Measurements from ENCODE around the gene ADK. TPM values are rescaled to one million over a fixed set of nuclear protein-coding genes. Genes with fewer than 3 reads are reported as not detected.

The ADK gene
- total RNA-seq, 3 donors from 2014 or later = 13.8 to 24.0 (median 22.9) TPM

DNA sequence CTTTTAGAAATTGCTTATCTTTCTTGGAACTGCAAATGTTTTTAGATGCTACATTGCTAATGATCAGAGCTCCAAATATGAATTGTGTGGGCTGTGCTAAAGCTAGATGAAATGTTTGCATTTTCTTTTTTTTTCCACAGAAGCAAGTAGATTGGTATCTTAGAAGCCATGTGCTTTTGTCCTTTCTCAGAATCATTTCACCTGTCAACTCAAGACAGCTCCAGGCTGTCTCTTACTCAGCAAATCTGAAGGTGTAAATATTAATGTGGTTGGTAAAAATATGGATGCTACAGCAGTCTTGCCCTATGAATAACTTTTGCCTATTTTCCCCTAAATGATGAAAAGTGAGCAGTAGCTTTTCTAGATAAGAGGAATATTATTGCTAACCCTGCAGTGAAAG, 41.6 kb upstream of the ADK start:
- intact Hi-C loops (cut with DNase I, micrococcal nuclease) = no loop called here
- H3K4me3 ChIP-seq = no peak overlapping the region
- H3K9me3 ChIP-seq = no peaks in the 10 kb centered on the region
- H3K4me1 ChIP-seq (ENCODE audit: low read depth) = no peaks in the 10 kb centered on the region
- TF ChIP-seq, protein P1, sequence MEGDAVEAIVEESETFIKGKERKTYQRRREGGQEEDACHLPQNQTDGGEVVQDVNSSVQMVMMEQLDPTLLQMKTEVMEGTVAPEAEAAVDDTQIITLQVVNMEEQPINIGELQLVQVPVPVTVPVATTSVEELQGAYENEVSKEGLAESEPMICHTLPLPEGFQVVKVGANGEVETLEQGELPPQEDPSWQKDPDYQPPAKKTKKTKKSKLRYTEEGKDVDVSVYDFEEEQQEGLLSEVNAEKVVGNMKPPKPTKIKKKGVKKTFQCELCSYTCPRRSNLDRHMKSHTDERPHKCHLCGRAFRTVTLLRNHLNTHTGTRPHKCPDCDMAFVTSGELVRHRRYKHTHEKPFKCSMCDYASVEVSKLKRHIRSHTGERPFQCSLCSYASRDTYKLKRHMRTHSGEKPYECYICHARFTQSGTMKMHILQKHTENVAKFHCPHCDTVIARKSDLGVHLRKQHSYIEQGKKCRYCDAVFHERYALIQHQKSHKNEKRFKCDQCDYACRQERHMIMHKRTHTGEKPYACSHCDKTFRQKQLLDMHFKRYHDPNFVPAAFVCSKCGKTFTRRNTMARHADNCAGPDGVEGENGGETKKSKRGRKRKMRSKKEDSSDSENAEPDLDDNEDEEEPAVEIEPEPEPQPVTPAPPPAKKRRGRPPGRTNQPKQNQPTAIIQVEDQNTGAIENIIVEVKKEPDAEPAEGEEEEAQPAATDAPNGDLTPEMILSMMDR (IDR thresholded peaks at IDR 0.05) = no peak
- peaks cover 12% of the 10 kb centered on the region for H3K36me3 ChIP-seq (ENCODE audit: low read depth)
- DNase-seq (no peak), ATAC-seq (no peak)

DNA sequence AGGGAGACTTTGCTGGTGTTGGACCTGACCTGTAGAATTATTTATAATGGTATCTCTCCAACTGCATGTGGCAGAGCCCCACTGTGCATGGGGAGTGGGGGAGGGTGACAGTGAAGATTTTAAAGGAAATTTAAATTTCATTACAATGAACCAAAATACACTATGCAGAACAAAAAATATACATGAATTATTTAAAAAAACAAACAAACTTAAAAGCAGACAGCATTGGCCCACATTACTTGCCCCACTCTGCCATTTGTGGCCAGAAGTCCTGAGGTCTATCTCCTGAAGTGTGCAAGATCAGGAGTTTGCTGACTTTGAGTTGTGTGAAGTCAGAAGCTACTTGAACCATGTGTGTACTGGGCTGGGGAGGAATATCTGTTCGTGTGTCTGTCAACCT, 40.9 kb upstream of the ADK start:
- no peak for DNase-seq
- intact Hi-C loops (cut with DNase I, micrococcal nuclease) = no loop called here
- TF ChIP-seq, protein P1 (IDR thresholded peaks at IDR 0.05) = no peak

DNA sequence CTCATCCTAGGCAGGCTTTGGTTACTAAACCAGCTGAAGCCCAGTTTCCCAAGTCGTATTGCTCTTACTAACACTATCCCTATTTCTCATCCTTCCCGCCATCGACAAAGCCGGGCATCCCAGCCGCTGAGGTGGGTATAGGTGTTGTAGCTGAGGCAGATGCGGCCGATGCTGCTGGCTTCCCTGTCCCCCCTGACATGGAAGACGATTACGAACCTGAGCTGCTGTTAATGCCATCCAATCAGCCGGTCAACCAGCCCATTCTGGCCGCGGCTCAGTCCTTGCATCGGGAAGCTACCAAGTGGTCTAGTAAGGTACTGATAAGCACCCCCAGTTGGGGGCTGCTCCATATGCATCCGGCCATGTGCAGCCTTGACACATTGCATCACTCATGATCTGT, 39.2 kb upstream of the ADK start:
- Histone ChIP-seq H3K36me3 (ENCODE audit: low read depth) (peaks cover 15% of the 10 kb centered on the region), H3K4me3 (no peak overlapping the region)
- no peak for ATAC-seq

More for the DNA sequence above, 40.9 kb upstream of the ADK start:
- no peak for ATAC-seq
- no peaks in the 10 kb centered on the region for H3K4me1 ChIP-seq (ENCODE audit: low read depth)
- H3K9me3 ChIP-seq = no peaks in the 10 kb centered on the region
- peaks cover 16% of the 10 kb centered on the region for H3K36me3 ChIP-seq (ENCODE audit: low read depth)
- H3K4me3 ChIP-seq = no peak overlapping the region

GRCh38 chr10:74113546-74113945, 37.5 kb upstream of the ADK start:
- no peaks in the 10 kb centered on the region for H3K9me3 ChIP-seq
- TF ChIP-seq, protein P1 (IDR thresholded peaks at IDR 0.05) = no peak
- ATAC-seq = no peak
- intact Hi-C loops (cut with DNase I, micrococcal nuclease) = no loop called here
- H3K4me1 ChIP-seq (ENCODE audit: low read depth) = no peaks in the 10 kb centered on the region
- no peak overlapping the region for H3K4me3 ChIP-seq
- peaks cover 19% of the 10 kb centered on the region for H3K36me3 ChIP-seq (ENCODE audit: low read depth)
- DNase-seq = no peak

More for the DNA sequence above, 39.2 kb upstream of the ADK start:
- intact Hi-C loops (cut with DNase I, micrococcal nuclease) = no loop called here
- H3K9me3 ChIP-seq = no peaks in the 10 kb centered on the region
- TF ChIP-seq, protein P1 (IDR thresholded peaks at IDR 0.05) = no peak
- no peaks in the 10 kb centered on the region for H3K4me1 ChIP-seq (ENCODE audit: low read depth)
- DNase-seq = no peak

GRCh38 chr10:74114041-74114448, 37.0 kb upstream of the ADK start:
- ATAC-seq (no peak), DNase-seq (no peak)
- Histone ChIP-seq H3K4me3 (no peak overlapping the region), H3K36me3 (ENCODE audit: low read depth) (peaks cover 19% of the 10 kb centered on the region), H3K4me1 (ENCODE audit: low read depth) (no peaks in the 10 kb centered on the region), H3K9me3 (no peaks in the 10 kb centered on the region)
- intact Hi-C loops (cut with DNase I, micrococcal nuclease) = no loop called here
- TF ChIP-seq, protein P1 (IDR thresholded peaks at IDR 0.05) = no peak

DNA sequence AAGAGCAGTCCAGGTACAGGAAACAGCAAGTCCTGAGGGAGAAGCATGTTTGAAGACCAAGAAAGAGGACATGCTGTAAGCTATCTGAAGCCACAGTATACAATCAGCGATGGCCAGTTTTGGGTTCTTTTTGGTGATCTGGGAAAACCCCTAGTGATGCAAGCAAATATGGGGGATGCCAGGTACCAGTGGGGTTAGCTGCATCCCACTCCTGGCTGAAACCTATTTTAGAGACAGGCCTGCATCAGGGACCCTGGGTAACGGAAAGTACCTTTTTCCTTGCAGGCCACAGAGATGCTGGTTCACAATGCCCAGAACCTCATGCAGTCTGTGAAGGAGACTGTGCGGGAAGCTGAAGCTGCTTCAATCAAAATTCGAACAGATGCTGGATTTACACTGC, 33.3 kb upstream of the ADK start:
- DNase-seq = no peak
- no peak for ATAC-seq
- Histone ChIP-seq H3K4me3 (no peak overlapping the region), H3K9me3 (no peaks in the 10 kb centered on the region), H3K36me3 (ENCODE audit: low read depth) (peaks cover 14% of the 10 kb centered on the region), H3K4me1 (ENCODE audit: low read depth) (no peaks in the 10 kb centered on the region)
- TF ChIP-seq, protein P1 (IDR thresholded peaks at IDR 0.05) = no peak
- intact Hi-C loops (cut with DNase I, micrococcal nuclease) = no loop called here
